ENCODE measurements around the gene SNORC.

Gene SNORC

DNA sequence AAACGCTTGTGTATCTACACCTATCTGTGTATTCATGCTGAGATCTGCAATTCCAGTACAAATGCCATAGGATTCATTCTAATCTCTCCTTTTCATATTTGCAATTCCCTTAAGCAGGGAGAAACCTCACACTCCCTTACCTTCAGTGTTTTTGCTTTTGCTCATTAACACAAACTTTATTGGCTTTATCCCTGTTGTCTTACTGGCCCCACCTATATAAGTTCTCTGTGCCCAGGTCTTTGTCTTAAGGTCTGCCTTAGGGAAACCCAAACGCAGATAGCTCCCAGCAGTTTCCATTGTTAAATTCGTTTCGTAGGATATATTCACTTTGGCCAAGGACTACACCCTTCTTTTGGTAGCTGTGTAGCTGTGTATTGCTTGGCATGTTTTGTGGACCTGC is 4.0 kb upstream of the SNORC start:
- TF ChIP-seq, protein P1, sequence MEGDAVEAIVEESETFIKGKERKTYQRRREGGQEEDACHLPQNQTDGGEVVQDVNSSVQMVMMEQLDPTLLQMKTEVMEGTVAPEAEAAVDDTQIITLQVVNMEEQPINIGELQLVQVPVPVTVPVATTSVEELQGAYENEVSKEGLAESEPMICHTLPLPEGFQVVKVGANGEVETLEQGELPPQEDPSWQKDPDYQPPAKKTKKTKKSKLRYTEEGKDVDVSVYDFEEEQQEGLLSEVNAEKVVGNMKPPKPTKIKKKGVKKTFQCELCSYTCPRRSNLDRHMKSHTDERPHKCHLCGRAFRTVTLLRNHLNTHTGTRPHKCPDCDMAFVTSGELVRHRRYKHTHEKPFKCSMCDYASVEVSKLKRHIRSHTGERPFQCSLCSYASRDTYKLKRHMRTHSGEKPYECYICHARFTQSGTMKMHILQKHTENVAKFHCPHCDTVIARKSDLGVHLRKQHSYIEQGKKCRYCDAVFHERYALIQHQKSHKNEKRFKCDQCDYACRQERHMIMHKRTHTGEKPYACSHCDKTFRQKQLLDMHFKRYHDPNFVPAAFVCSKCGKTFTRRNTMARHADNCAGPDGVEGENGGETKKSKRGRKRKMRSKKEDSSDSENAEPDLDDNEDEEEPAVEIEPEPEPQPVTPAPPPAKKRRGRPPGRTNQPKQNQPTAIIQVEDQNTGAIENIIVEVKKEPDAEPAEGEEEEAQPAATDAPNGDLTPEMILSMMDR (conservative IDR thresholded peaks at IDR 0.05; ENCODE audit: low read depth, low read length): no peak
- no peak overlapping the region for H3K4me3 ChIP-seq (ENCODE audit: low read length)
- no peak for DNase-seq (ENCODE audit: low read depth)

DNA sequence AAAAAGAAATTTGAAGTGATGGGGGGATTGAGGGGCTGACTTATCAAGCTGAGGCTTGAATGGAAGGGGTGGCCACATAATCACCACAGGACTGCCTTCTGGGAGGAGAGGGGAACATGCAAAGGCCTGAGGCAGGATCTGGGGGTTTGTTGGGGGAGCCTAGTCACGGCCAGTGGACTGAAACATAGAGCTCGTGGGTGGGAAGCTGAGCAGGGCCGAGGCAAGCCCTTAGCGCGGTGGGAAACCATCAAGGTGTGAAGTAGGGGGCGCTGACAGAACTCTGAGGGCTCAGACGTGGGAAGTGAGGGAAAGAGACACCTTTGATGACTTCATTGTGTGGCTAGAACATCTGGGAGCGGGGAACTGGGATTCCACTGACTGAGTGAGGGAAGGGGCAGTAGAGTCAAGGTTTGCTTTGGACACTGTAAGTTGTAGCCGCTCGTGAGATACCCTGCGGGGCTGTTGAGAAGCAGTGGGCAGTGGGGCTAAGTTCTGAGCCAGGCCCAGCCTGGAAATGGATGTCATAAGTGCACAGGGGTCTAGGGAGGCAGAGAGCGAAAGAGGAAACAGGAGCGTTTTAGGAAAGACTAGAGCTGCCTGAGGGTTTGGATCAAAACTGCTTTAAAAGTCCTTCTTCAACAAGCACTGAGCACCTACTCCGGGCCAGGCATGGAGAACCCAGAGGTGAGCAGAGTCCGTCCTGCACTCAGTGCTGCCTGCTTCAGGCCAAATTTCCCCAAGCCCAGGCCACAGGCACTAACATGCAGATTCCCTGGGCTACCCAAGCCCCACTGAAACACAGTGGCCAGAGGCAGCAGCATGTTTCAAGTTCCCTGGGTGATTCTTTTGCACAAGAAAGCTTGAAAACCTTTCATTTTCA is 686 bp upstream of the SNORC start:
- TF ChIP-seq, protein P1 (conservative IDR thresholded peaks at IDR 0.05; ENCODE audit: low read depth, low read length): no peak
- H3K4me3 ChIP-seq (ENCODE audit: low read length): no peak overlapping the region
- DNase-seq (ENCODE audit: low read depth): no peak

DNA sequence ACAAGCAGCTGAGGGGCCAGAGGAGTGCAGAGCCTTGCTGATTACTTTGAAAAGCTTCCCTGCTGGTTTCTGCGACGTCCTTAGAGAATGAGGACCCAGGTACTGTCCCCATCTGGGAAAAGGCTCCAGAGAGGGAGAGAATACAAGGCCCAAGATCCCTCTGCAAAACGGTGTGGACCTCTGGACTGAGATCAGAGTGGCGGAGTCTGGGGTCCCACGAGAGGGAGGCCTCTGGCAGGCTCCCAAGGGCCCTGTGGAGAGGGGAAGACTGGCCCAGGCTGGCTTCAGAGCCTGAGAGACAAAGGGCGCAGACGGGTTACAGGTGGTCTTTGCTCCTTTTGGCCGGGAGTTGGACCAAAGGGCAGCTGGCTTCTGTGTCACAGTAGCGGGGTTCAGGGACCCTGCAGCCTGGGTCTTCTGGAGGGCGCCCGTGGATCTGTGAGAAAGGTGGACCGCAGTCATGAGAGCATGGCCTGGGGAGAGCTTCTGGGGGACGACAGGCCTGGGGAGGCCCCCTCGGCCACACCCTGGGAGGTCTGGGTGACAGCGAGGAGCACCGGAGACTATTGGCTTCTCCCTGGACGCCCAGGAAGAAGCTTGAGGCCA is 805 bp downstream of the SNORC start:
- no peak for DNase-seq (ENCODE audit: low read depth)
- H3K4me3 ChIP-seq (ENCODE audit: low read length): no peak overlapping the region
- TF ChIP-seq, protein P1 (conservative IDR thresholded peaks at IDR 0.05; ENCODE audit: low read depth, low read length): no peak

DNA sequence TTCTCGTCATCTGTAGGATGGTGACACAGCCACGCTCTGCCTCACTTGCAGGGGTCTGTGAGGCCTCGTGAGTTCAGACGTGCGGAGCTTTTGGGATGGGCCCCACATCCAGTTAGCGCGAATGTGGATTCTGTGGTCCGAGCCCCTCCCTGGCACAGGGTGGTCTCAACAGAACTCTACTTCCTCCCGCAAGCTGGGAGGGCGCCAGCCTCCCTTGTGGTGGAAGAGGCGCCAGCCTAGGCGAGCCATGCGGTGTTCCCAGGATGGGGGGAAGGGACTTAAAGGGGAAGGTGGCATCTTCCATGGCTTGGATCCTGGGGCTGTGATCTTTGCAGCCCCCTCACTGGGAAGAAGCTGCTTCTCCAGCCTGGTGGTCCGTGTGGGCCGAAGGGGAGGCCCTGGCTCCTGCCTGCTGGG is 1.4 kb downstream of the SNORC start:
- TF ChIP-seq, protein P1 (conservative IDR thresholded peaks at IDR 0.05; ENCODE audit: low read depth, low read length): no peak
- H3K4me3 ChIP-seq (ENCODE audit: low read length): no peak overlapping the region
- DNase-seq (ENCODE audit: low read depth): no peak

DNA sequence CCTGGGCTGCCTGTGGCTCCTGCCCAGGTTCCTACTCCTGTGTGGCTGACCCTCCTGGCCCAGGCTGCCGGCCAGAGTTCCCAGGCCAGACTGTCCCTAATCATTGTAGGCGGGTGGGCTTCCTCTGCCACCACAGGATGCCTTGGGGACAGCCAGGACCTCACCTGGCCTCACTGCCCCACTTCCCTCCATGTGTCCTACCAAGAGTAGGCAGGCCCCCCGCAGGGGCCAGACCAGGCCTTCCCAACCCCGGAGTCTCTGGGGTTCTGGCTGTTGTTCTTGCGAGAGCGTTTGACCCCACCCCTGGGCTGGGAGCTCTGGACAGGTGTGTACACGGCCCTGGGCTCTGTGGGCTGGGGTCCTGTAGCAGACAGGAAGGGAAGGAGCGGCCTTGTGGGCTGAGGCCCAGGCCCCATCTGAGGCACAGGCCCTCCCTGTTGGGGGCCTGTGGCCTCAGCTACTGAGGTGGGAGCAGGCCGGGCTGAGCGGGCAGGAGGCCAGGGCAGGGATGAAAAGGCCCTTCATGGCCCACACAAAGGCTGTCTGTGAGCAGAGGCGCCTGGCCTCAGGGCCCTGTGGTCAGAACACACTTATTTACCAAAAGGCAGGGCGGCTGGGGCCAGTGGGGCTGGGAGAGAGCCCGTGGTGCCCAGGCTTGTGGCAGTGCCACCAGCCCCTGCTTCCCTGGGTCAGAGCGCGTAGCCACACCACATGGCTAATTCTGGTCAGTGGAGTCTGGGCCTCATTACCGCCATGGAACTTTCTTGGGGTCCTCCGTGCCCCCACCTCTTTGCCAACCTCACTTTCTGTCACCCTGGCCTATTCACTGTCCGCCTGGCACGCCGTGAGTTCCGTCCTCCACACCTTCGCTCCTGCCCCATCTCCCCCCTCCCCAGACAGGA is 2.0 kb downstream of the SNORC start:
- TF ChIP-seq, protein P1 (conservative IDR thresholded peaks at IDR 0.05; ENCODE audit: low read depth, low read length): no peak
- H3K4me3 ChIP-seq (ENCODE audit: low read length): no peak overlapping the region
- no peak for DNase-seq (ENCODE audit: low read depth)

DNA sequence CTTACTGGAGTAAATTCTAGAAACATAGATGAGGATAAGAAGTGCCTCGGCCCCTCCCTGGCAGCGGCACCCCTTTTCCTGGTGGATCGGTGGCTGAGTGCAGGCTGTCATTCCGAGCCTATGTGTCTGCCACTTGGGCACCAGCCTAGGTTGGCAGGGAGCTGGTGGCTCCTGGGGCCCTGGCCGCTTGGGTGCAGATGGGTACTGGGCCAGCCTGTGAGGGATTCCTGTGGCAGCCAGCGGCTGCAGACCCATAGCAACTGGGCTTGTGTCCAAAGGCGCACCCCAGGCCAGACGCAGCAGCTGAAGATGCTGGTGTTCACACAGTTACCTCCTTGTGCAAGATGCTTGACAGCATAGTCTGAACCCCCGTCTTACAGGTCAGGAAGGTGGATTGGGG is 2.8 kb downstream of the SNORC start:
- TF ChIP-seq, protein P1 (conservative IDR thresholded peaks at IDR 0.05; ENCODE audit: low read depth, low read length): no peak
- no peak overlapping the region for H3K4me3 ChIP-seq (ENCODE audit: low read length)
- DNase-seq (ENCODE audit: low read depth): no peak

Measured in retinal pigment epithelial cell (primary cell).